ENCODE measurements around the gene MFSD2A.

DNA sequence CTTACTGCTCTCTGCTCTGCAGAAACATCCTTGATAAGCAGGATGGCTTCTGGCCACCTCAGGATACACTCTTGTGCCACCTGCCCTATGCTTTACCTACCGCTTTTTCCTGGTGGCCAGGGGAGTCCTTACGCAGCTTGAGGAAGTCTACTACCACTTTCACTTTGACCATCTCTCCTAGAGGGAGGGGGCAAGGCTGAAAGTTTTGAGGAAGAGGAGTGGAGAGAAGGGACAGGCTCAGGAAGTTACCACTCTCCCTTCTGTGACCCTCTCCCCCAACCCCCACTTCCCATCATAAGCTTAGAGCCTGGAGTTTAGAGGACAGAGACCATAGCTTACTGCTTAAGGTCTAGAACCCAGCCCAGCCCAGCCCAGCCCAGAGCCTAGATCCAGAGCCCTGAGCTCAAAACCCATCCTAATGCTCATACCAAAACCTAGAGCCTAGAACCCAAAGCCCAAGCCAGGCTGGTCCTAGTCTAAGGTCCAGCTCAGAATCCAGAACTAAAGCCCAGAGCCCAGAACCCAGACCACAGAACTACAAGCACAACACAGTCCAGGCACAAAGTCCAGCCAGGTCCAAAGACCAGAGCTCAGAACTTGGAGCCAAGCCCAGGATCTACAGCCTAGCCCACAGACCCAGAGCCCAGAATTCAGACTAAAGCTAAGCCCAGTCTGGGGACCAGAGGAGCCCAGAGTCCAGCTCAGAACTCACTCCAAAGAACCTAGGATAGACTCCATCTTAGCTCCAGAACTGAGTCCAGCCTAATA, 18.0 kb upstream of the MFSD2A start:
- TF ChIP-seq CTCF (IDR thresholded peaks at IDR 0.05) (no peak), POLR2A (IDR thresholded peaks at IDR 0.05) (no peak)

All from Peyer's patch (tissue), 4 donors.